A549 (cell line): ENCODE results near the gene PAN3.

Experiments
- CEBPB ChIP-seq, 2 experiments: fragments of >200 bp in 1 of 2; sonication (Bioruptor Twin) in 1 of 2; formaldehyde crosslinking in 1 of 2; IDR thresholded peaks; 2 replicates each; pipeline ENCODE4 v1.6.1; 2012 to 2016
- CHD4 ChIP-seq: fragments of 200-600 bp; sonication (generic); IDR thresholded peaks from 2 replicates; pipeline ENCODE4 v1.6.1; 2016; ENCODE audit warnings: antibody characterized with exemption, mild to moderate bottlenecking, borderline replicate concordance
- MYC ChIP-seq: IDR thresholded peaks from 2 replicates; pipeline ENCODE4 v1.6.1; 2012; ENCODE audit warnings: mild to moderate bottlenecking, inconsistent platforms, low read length, improper control_type of control experiment, borderline replicate concordance
- NR3C1 ChIP-seq: fragments of >200 bp; sonication (Bioruptor Twin); formaldehyde crosslinking; IDR thresholded peaks from 3 replicates; pipeline ENCODE4 v1.6.1; 2017
- PHF8 ChIP-seq: fragments of 200-600 bp; sonication (generic); IDR thresholded peaks from 2 replicates; pipeline ENCODE4 v1.6.1; 2016; ENCODE audit warnings: low read depth, mild to moderate bottlenecking, antibody characterized with exemption, moderate library complexity, borderline replicate concordance
- POLR2A ChIP-seq: IDR thresholded peaks from 2 replicates; pipeline ENCODE4 v1.6.1; 2012; ENCODE audit warnings: mild to moderate bottlenecking, low read length
- RAD21 ChIP-seq, 2 experiments: fragments of >200 bp in 1 of 2; sonication (Bioruptor Twin) in 1 of 2; formaldehyde crosslinking in 1 of 2; IDR thresholded peaks in 1 of 2; conservative IDR thresholded peaks in 1 of 2; 2 replicates in 1 of 2; 3 replicates in 1 of 2; pipeline ENCODE4 v1.6.1; 2012 to 2018; ENCODE audit warnings: inconsistent platforms in 1 of 2
- RFX5 ChIP-seq: fragments of 450-650 bp; IDR thresholded peaks from 2 replicates; pipeline ENCODE4 v1.7.1; 2014; ENCODE audit warnings: antibody characterized with exemption, mild to moderate bottlenecking, moderate library complexity
- SMC3 ChIP-seq: fragments of >200 bp; sonication (Bioruptor Twin); formaldehyde crosslinking; IDR thresholded peaks from 3 replicates; pipeline ENCODE4 v1.6.1; 2018; ENCODE audit warnings: inconsistent platforms
- TF ChIP-seq, protein P1 (sequence below): fragments of >200 bp; sonication (Bioruptor Twin); formaldehyde crosslinking; IDR thresholded peaks from 3 replicates; pipeline ENCODE4 v1.5.1; 2016
- TF ChIP-seq, protein P2 (sequence below): fragments of 200-600 bp; sonication (generic); IDR thresholded peaks from 2 replicates; pipeline ENCODE4 v1.6.1; 2016; ENCODE audit warnings: antibody characterized with exemption, mild to moderate bottlenecking, moderate library complexity
- TF ChIP-seq, protein P3 (sequence below): IDR thresholded peaks from 2 replicates; pipeline ENCODE4 v1.6.1; 2012
- TF ChIP-seq, protein P4 (sequence below): fragments of 150-350 bp; IDR thresholded peaks from 2 replicates; pipeline ENCODE4 v1.6.1; 2014; ENCODE audit warnings: low read depth, mild to moderate bottlenecking, low read length

DNA sequence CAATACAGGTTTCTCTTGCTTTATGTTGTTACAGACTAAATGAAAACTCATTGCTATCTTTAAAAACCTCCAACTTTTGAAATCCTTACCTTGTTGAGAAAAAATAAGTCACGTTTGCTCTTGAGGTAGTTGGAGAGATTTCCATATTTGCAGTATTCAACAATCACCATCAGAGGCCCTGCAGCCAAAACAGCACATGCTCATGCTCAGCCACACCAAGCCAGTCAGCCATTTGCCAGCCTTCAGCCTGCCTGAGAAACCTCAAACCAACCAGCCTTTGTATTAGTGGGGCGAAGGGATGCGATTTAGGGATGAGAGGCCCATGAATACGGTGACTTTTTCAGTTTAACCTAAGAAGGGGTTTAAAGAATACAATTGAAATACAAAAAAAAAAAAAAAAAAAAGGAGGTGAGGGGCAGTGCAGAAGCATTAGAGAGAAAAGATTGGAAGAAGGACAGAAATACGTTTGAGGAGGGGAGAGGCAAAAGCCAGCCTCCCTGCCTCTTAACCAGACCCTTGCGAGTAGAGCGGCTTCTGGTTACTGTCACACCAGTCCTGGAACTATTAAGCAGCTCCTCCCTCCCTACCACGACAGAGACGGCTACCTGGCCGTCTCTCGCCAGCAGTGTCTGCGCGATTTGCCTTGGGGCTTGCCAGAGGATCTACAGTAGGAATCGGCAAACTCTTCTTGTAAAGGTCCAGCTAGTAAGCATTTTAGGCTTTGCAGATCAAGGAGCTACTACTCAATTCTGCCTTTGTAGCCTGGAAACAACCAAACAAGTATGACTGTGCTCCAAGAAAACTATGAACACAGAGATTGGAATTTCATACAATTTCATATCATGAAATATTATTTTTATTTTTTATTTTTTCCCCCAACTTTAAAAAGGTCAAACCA, 189.3 kb downstream of the PAN3 start:
- TF ChIP-seq RAD21 (conservative IDR thresholded peaks at IDR 0.05 in 1 of 2, IDR thresholded peaks at IDR 0.05 in 1 of 2) (no peak), POLR2A (no peak), MYC (no peak), SMC3 (no peak), CEBPB (IDR thresholded peaks at IDR 0.05) (no peak), CHD4 (no peak), NR3C1 (no peak), PHF8 (no peak), RFX5 (no peak)
- TF ChIP-seq, protein P1, sequence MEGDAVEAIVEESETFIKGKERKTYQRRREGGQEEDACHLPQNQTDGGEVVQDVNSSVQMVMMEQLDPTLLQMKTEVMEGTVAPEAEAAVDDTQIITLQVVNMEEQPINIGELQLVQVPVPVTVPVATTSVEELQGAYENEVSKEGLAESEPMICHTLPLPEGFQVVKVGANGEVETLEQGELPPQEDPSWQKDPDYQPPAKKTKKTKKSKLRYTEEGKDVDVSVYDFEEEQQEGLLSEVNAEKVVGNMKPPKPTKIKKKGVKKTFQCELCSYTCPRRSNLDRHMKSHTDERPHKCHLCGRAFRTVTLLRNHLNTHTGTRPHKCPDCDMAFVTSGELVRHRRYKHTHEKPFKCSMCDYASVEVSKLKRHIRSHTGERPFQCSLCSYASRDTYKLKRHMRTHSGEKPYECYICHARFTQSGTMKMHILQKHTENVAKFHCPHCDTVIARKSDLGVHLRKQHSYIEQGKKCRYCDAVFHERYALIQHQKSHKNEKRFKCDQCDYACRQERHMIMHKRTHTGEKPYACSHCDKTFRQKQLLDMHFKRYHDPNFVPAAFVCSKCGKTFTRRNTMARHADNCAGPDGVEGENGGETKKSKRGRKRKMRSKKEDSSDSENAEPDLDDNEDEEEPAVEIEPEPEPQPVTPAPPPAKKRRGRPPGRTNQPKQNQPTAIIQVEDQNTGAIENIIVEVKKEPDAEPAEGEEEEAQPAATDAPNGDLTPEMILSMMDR = no peak
- TF ChIP-seq, protein P2, sequence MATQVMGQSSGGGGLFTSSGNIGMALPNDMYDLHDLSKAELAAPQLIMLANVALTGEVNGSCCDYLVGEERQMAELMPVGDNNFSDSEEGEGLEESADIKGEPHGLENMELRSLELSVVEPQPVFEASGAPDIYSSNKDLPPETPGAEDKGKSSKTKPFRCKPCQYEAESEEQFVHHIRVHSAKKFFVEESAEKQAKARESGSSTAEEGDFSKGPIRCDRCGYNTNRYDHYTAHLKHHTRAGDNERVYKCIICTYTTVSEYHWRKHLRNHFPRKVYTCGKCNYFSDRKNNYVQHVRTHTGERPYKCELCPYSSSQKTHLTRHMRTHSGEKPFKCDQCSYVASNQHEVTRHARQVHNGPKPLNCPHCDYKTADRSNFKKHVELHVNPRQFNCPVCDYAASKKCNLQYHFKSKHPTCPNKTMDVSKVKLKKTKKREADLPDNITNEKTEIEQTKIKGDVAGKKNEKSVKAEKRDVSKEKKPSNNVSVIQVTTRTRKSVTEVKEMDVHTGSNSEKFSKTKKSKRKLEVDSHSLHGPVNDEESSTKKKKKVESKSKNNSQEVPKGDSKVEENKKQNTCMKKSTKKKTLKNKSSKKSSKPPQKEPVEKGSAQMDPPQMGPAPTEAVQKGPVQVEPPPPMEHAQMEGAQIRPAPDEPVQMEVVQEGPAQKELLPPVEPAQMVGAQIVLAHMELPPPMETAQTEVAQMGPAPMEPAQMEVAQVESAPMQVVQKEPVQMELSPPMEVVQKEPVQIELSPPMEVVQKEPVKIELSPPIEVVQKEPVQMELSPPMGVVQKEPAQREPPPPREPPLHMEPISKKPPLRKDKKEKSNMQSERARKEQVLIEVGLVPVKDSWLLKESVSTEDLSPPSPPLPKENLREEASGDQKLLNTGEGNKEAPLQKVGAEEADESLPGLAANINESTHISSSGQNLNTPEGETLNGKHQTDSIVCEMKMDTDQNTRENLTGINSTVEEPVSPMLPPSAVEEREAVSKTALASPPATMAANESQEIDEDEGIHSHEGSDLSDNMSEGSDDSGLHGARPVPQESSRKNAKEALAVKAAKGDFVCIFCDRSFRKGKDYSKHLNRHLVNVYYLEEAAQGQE = no peak
- TF ChIP-seq, protein P3, sequence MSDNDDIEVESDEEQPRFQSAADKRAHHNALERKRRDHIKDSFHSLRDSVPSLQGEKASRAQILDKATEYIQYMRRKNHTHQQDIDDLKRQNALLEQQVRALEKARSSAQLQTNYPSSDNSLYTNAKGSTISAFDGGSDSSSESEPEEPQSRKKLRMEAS = no peak
- TF ChIP-seq, protein P4, sequence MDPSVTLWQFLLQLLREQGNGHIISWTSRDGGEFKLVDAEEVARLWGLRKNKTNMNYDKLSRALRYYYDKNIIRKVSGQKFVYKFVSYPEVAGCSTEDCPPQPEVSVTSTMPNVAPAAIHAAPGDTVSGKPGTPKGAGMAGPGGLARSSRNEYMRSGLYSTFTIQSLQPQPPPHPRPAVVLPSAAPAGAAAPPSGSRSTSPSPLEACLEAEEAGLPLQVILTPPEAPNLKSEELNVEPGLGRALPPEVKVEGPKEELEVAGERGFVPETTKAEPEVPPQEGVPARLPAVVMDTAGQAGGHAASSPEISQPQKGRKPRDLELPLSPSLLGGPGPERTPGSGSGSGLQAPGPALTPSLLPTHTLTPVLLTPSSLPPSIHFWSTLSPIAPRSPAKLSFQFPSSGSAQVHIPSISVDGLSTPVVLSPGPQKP = no peak
